Gastroesophageal sphincter (tissue), 4 donors: ENCODE results near the gene SPA17. TPM values are rescaled to one million over a fixed set of nuclear protein-coding genes. Genes with fewer than 3 reads are reported as not detected.

Experiments
- ATAC-seq: fragments of 150-250 bp; one replicate; pipeline ENCODE4 v1.9.1; 2016; ENCODE audit warnings: mild to moderate bottlenecking, moderate library complexity
- H3K27ac ChIP-seq, 4 donors: fragments of 200-600 bp; sonication (generic) in 3 of 4; 1 replicate in 3 of 4; 2 replicates in 1 of 4; pipeline ENCODE4 v1.5.1; 2016 to 2019
- H3K27me3 ChIP-seq: fragments of 200-600 bp; sonication (generic); one replicate; pipeline ENCODE4 v1.5.1; 2019
- H3K36me3 ChIP-seq, 2 donors: fragments of 200-600 bp; sonication (generic); one replicate each; pipeline ENCODE4 v1.5.1; 2019; ENCODE audit warnings: control low read depth in 1 of 2
- H3K4me1 ChIP-seq, 3 donors: fragments of 200-600 bp; sonication (generic); 1 replicate in 2 of 3; 2 replicates in 1 of 3; pipeline ENCODE4 v1.5.1; 2016 to 2019; ENCODE audit warnings: control low read depth in 2 of 3
- H3K4me3 ChIP-seq, 2 donors: fragments of 200-600 bp; sonication (generic); one replicate each; pipeline ENCODE4 v1.5.1; 2019; ENCODE audit warnings: mild to moderate bottlenecking in 1 of 2, moderate library complexity in 1 of 2
- H3K9me3 ChIP-seq, 3 donors: fragments of 200-600 bp; sonication (generic); one replicate each; pipeline ENCODE4 v1.5.1; 2017 to 2019; ENCODE audit warnings: control low read depth in 2 of 3
- CTCF ChIP-seq, 4 experiments: fragments of 200-600 bp in 2 of 4; fragments of 450-650 bp in 2 of 4; sonication (generic) in 1 of 4; IDR thresholded peaks; one replicate each; pipeline ENCODE4 v1.5.1; 2017 to 2019; ENCODE audit warnings: antibody characterized with exemption in 4 of 4, mild to moderate bottlenecking in 2 of 4, moderate library complexity in 2 of 4
- EP300 ChIP-seq: sonication (generic); formaldehyde crosslinking; IDR thresholded peaks from one replicate; pipeline ENCODE4 v1.6.1; 2017; ENCODE audit warnings: antibody characterized with exemption, mild to moderate bottlenecking
- POLR2AphosphoS5 ChIP-seq: sonication (generic); formaldehyde crosslinking; IDR thresholded peaks from one replicate; pipeline ENCODE4 v1.6.1; 2017; ENCODE audit warnings: antibody characterized with exemption
- WGBS, 2 donors: methylation state at CpG; one replicate each; pipeline ENCODE4 v1.1.5; 2018; ENCODE audit warnings: low coverage in 1 of 2; 5-methylcytosine and 5-hydroxymethylcytosine counted together
- small RNA-seq, 4 donors: library from RNA; depleted of rRNA; stranded (forward); fragments of <200 nt; gene quantifications; one replicate each; pipeline ENCODE3, GENCODE V24; 2016
- total RNA-seq, 4 donors: library from RNA; depleted of rRNA; stranded (reverse); fragments of >200 nt; gene quantifications; one replicate each; pipeline ENCODE4 v1.1.0, GENCODE V29; 2016

Gene SPA17
- total RNA-seq, 4 donors from 2014 or later = 4.6 to 15.3 (median 7.4) TPM

DNA sequence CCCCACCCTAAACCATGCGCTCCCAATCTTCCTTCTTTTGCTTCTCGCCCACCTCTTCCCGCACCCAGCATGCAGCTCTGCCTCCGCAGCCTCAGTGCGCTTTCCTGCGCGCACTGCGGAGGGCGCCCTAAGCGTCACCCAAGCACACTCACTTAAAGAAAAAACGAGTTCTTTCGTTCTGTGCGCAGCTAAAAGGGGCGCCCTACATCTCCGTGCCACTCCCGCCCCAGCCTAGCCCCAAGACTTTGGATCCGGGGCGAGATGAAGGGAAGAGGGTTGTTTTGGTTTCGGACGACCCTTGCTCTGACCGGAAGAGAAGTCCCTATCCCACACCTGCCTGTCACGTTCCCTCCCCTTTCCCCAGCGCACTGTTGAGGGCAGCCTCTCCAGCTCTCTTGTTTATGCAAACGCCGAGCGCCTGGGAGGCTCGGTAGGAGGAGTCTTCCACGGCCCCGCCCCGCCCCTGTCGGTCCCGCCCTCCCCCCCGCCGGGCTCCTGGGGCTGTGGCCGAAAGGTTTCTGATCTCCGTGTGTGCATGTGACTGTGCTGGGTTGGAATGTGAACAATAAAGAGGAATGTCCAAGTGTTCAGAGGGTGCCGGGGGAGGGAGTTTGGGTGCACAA is 73.0 kb downstream of the SPA17 start:
- Histone ChIP-seq H3K4me1 (peaks cover 0 to 30% (median 12%) of the 10 kb centered on the region in 3 donors), H3K27me3 (peaks cover 100% of the 10 kb centered on the region)

More for the DNA sequence above, 73.0 kb downstream of the SPA17 start:
- no peaks in the 10 kb centered on the region for H3K36me3 ChIP-seq
- 1 to 11% methylated on average over 7 to 18 of the region's 37 CpGs for WGBS, 2 donors
- no peak for TF ChIP-seq EP300
- TF ChIP-seq CTCF (IDR thresholded peaks at IDR 0.05) = peak in 1 of 4 experiments; percentile 43
- TF ChIP-seq POLR2AphosphoS5 = no peak
- peak; percentile 73 for ATAC-seq
- H3K27ac ChIP-seq = peak overlapping the region in 3 of 4 donors; percentile 39 to 57 (median 45)
- H3K4me3 ChIP-seq = peak overlapping the region; percentile 18 to 55
- no peaks in the 10 kb centered on the region for H3K9me3 ChIP-seq

Small RNA genes within 50 kb of the gene (small RNA-seq; reads per million reads assigned to genes)
- gene RNA5SP352 = 0 reads per million in 4 donors

Other genes starting within 250 kb of the SPA17 start
- not detected for gene OR8B4, start 249.0 kb upstream of the SPA17 start, total RNA-seq
- not detected for gene OR8B8, start 228.2 kb upstream of the SPA17 start, total RNA-seq
- gene OR8B12, start 130.2 kb upstream of the SPA17 start, total RNA-seq = not detected
- gene OR8A1, start 103.9 kb upstream of the SPA17 start, total RNA-seq = not detected
- gene PANX3, start 62.5 kb upstream of the SPA17 start, total RNA-seq = under 1 TPM in 1 of 4 donors, not detected in 3; 0.47 TPM
- gene TBRG1, start 51.0 kb upstream of the SPA17 start, total RNA-seq = 10 to 100 TPM; 35.2 to 54.2 (median 42.4) TPM
- 1 to 10 TPM; 2.7 to 7.5 (median 4.0) TPM for gene SIAE, start 165 bp upstream of the SPA17 start, total RNA-seq
- gene NRGN, start 66.0 kb downstream of the SPA17 start, total RNA-seq = 1 to 10 TPM in 3 of 4 donors, under 1 TPM in 1; 0.66 to 2.4 (median 1.8) TPM
- 1 to 10 TPM in 2 of 4 donors, under 1 TPM in 1, not detected in 1; 0.58 to 3.2 (median 1.2) TPM for gene VSIG2, start 78.4 kb downstream of the SPA17 start, total RNA-seq
- 10 to 100 TPM in 3 of 4 donors, 1 to 10 TPM in 1; 9.8 to 38.4 (median 22.4) TPM for gene ESAM, start 88.4 kb downstream of the SPA17 start, total RNA-seq
- gene MSANTD2, start 126.5 kb downstream of the SPA17 start, total RNA-seq = 10 to 100 TPM in 3 of 4 donors, 1 to 10 TPM in 1; 7.0 to 34.9 (median 13.0) TPM
- 10 to 100 TPM in 1 of 4 donors, 1 to 10 TPM in 3; 3.6 to 10.8 (median 9.2) TPM for gene ROBO3, start 191.5 kb downstream of the SPA17 start, total RNA-seq
- 10 to 100 TPM; 13.9 to 33.6 (median 23.4) TPM for gene ROBO4, start 224.0 kb downstream of the SPA17 start, total RNA-seq
- gene HEPN1, start 245.3 kb downstream of the SPA17 start, total RNA-seq = under 1 TPM in 1 of 4 donors, not detected in 3; 0.67 TPM